Spleen (tissue), 11 donors: ENCODE results near the gene SCGB1C1. TPM values are rescaled to one million over a fixed set of nuclear protein-coding genes. Genes with fewer than 3 reads are reported as not detected.
A peak's percentile ranks its signal among the peaks of the same experiment; 100 is the strongest.

Experiments
- DNase-seq: peaks from one replicate; pipeline ENCODE4 v3.0.0-alpha.2; 2020
- H3K27ac ChIP-seq, 8 donors: fragments of 200-600 bp; sonication (generic) in 7 of 8; 1 replicate in 4 of 8; 2 replicates in 4 of 8; pipeline versions ENCODE4 v1.5.0 to v1.8.0; 2016 to 2021; ENCODE audit warnings: inconsistent platforms in 4 of 8, mild to moderate bottlenecking in 4 of 8, moderate library complexity in 1 of 8
- H3K27me3 ChIP-seq, 7 donors: fragments of 200-600 bp; sonication (generic) in 6 of 7; replicated peaks in 1 of 7; 1 replicate in 4 of 7; 2 replicates in 3 of 7; pipeline versions ENCODE4 v1.5.0 to v1.8.0; 2016 to 2021; ENCODE audit warnings: inconsistent platforms in 3 of 7, mild to moderate bottlenecking in 1 of 7
- H3K36me3 ChIP-seq, 6 donors: fragments of 200-600 bp; sonication (generic) in 5 of 6; 1 replicate in 4 of 6; 2 replicates in 2 of 6; pipeline versions ENCODE4 v1.5.0 to v1.8.0; 2016 to 2021; ENCODE audit warnings: inconsistent platforms in 2 of 6
- H3K4me1 ChIP-seq, 6 donors: fragments of 200-600 bp; sonication (generic) in 5 of 6; 1 replicate in 3 of 6; 2 replicates in 3 of 6; pipeline versions ENCODE4 v1.5.0 to v1.8.0; 2016 to 2021; ENCODE audit warnings: inconsistent platforms in 3 of 6
- H3K4me3 ChIP-seq, 8 donors: fragments of 200-600 bp; sonication (generic) in 7 of 8; 1 replicate in 4 of 8; 2 replicates in 4 of 8; pipeline versions ENCODE4 v1.5.0 to v1.8.0; 2016 to 2021; ENCODE audit warnings: inconsistent platforms in 4 of 8, mild to moderate bottlenecking in 4 of 8, moderate library complexity in 2 of 8
- H3K9me3 ChIP-seq, 8 donors: fragments of 200-600 bp; sonication (generic) in 7 of 8; 1 replicate in 4 of 8; 2 replicates in 4 of 8; pipeline versions ENCODE4 v1.5.0 to v1.8.0; 2016 to 2021; ENCODE audit warnings: inconsistent platforms in 4 of 8
- POLR2A ChIP-seq, 3 donors: fragments of 450-650 bp; IDR thresholded peaks; one replicate each; pipeline ENCODE4 v1.5.1; 2017; ENCODE audit warnings: antibody characterized with exemption in 3 of 3, mild to moderate bottlenecking in 1 of 3
- POLR2AphosphoS5 ChIP-seq, 3 donors: sonication (generic); formaldehyde crosslinking; IDR thresholded peaks; one replicate each; pipeline ENCODE4 v1.5.1; 2017; ENCODE audit warnings: antibody characterized with exemption in 3 of 3
- WGBS, 5 donors: extraction: QIAGEN DNeasy Blood & Tissue Kit in 3 of 5; methylation state at CpG; one replicate each; pipeline versions ENCODE4 v1.1.5 to v1.1.7; 2013 to 2018; 5-methylcytosine and 5-hydroxymethylcytosine counted together
- intact Hi-C: fragments of 100-400 bp; cut with DNase I; formaldehyde crosslinking; loops from one replicate; pipeline ENCODE4 v1.15.0; 2023; ENCODE audit warnings: low total_unique reads
- polyA plus RNA-seq, 3 donors: library from polyadenylated mRNA; stranded (reverse); fragments of 200-250 nt; gene quantifications; one replicate each; pipeline ENCODE4 v1.2.1, GENCODE V29; 2013
- total RNA-seq, 7 donors: library from RNA; depleted of rRNA in 3 of 7; stranded (reverse); fragments of >200 nt in 3 of 7; fragmentation: NEBNext Ultra II Directional in 4 of 7; extraction: Animal tissue kit (Norgen Biotek cat#: 25700) in 4 of 7; gene quantifications; one replicate each; pipeline versions ENCODE4 v1.1.0 to v1.2.1, GENCODE V29; 2016 to 2021
- TF ChIP-seq, protein P1 (sequence below), 11 experiments: fragments of 200-600 bp in 7 of 11; fragments of 450-650 bp in 4 of 11; sonication (generic) in 4 of 11; IDR thresholded peaks in 8 of 11; conservative IDR thresholded peaks in 3 of 11; 1 replicate in 7 of 11; 2 replicates in 4 of 11; pipeline versions ENCODE4 v1.4.0 to v1.8.0; 2016 to 2021; ENCODE audit warnings: antibody characterized with exemption in 11 of 11, inconsistent platforms in 4 of 11, mild to moderate bottlenecking in 1 of 11
- donor health status: healthy with polysubstance abuse.
- donor health status: DM: no; HTN: no; CAD: no; lungs with moderate emphysema.
- donor health status: DM: no; HTN: no; CAD: no.
- donor health status: Bipolar disorder and iron deficiency.
- donor health status: healthy.
- donor health status: DM: no; HTN: no; CAD: no.
- donor health status: DM: yes; HTN: yes; CAD: no.

Gene SCGB1C1
- total and polyA plus RNA-seq, 10 donors, result not detected

DNA sequence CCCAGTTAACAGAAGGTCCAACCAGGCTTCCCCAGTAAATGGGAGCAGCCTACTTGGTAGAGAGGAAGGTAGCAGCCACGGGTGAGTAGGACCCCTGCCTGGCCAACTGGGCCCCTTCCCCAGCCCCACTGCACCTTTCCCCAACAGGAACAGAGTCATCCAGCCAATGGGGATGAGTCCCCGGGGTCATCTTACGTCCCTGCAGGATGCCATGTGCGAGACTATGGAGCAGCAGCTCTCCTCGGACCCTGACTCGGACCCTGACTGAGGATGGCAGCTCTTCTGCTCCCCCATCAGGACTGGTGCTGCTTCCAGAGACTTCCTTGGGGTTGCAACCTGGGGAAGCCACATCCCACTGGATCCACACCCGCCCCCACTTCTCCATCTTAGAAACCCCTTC lies 21.2 kb downstream of the SCGB1C1 start:
- Histone ChIP-seq H3K4me3 (no peak overlapping the region), H3K27ac (no peak overlapping the region), H3K27me3 (no peaks in the 10 kb centered on the region), H3K36me3 (peaks cover 0 to 84% (median 71%) of the 10 kb centered on the region in 6 donors), H3K4me1 (peaks cover 16 to 29% (median 23%) of the 10 kb centered on the region in 6 donors), H3K9me3 (no peaks in the 10 kb centered on the region)
- WGBS, 5 donors, result 86 to 95% (median 90%) methylated on average over 6 to 7 of the region's 7 CpGs
- TF ChIP-seq POLR2AphosphoS5 (IDR thresholded peaks at IDR 0.05), result peak in 1 of 3 donors; percentile 10
- TF ChIP-seq, protein P1, sequence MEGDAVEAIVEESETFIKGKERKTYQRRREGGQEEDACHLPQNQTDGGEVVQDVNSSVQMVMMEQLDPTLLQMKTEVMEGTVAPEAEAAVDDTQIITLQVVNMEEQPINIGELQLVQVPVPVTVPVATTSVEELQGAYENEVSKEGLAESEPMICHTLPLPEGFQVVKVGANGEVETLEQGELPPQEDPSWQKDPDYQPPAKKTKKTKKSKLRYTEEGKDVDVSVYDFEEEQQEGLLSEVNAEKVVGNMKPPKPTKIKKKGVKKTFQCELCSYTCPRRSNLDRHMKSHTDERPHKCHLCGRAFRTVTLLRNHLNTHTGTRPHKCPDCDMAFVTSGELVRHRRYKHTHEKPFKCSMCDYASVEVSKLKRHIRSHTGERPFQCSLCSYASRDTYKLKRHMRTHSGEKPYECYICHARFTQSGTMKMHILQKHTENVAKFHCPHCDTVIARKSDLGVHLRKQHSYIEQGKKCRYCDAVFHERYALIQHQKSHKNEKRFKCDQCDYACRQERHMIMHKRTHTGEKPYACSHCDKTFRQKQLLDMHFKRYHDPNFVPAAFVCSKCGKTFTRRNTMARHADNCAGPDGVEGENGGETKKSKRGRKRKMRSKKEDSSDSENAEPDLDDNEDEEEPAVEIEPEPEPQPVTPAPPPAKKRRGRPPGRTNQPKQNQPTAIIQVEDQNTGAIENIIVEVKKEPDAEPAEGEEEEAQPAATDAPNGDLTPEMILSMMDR (IDR thresholded peaks at IDR 0.05 in 8 of 11, conservative IDR thresholded peaks at IDR 0.05 in 3 of 11), result no peak
- no peak for DNase-seq
- intact Hi-C loops, result no loop called here

DNA sequence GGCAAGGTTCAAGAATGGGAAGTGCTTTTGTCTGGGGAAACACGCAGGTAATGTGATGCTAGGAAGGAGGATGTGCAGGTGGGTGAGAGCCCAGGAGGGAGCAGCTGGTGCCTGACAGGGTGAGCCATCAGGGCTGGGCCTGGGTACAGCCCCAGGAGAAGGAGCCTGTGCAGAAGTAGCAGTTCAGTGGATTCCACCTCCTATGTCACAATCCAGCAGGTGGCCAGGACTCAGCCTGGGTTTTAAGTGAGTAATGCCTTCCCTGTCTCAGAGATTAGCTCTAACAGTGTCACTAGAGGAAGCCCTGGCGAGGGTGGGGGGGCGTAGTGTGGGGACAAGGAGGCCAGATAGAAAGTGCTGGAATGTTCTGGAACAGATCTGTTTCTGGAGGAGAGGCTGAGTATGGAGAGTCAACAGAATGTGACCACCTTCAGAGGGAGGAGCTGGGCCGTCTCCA lies 22.7 kb downstream of the SCGB1C1 start:
- H3K27ac ChIP-seq, result no peak overlapping the region
- intact Hi-C loops, result no loop called here
- no peak for DNase-seq
- no peaks in the 10 kb centered on the region for H3K9me3 ChIP-seq
- H3K4me3 ChIP-seq, result no peak overlapping the region
- 76 to 85% (median 80%) methylated on average over 4 of the region's 4 CpGs for WGBS, 5 donors
- TF ChIP-seq POLR2A (IDR thresholded peaks at IDR 0.05) (no peak), POLR2AphosphoS5 (IDR thresholded peaks at IDR 0.05) (peak in 1 of 3 donors; percentile 41)
- TF ChIP-seq, protein P1 (IDR thresholded peaks at IDR 0.05 in 8 of 11, conservative IDR thresholded peaks at IDR 0.05 in 3 of 11), result no peak
- no peaks in the 10 kb centered on the region for H3K27me3 ChIP-seq
- H3K36me3 ChIP-seq, result peaks cover 0 to 74% (median 61%) of the 10 kb centered on the region in 6 donors
- H3K4me1 ChIP-seq, result peaks cover under 1 to 13% (median 8%) of the 10 kb centered on the region in 6 donors

DNA sequence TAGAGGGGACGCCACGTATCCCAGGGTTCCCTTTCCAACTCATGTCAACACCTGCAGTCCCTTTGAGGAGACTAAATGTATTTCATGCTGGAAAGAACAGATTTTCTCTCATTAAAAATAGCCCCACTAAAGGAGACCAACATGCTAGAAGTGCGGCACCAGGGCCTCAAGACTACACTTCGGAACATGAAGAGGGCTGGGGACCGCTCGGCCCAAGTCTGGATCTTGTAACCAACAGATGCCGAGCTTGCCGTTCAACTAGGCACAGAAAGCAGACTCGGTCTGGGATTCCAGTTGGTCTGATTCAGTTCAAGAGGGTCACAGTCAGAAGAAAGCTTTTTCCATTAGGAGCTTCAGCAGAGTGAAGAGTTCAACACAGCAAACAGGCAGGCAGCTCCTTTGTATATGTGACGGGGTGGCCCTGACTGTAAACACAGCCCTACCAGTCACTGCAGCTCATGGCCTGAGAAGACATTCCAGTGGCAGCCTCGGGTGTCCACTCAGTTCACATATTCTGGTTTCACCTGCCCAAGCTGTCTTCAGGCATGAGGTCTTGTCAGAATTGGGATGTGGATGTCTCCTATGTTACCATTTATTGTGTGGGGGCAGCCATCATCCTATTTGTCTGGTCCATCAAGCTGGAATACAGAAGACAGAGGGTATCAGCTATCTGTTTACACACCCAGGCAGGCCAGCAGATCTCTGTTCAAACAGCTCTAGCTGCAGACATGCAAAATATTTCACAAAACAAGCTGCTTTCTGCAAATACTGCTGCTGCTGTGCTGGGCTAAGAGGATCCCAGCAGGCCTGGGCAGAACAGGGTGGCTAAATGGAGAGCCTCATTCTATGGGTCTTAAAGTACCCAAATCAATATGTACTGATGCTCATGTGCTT lies 23.4 kb downstream of the SCGB1C1 start:
- intact Hi-C loops, result no loop called here
- Histone ChIP-seq H3K9me3 (no peaks in the 10 kb centered on the region), H3K27me3 (no peaks in the 10 kb centered on the region), H3K36me3 (peaks cover 0 to 68% (median 54%) of the 10 kb centered on the region in 6 donors), H3K4me1 (peaks cover 0 to 6% (median 2%) of the 10 kb centered on the region in 6 donors), H3K4me3 (no peak overlapping the region), H3K27ac (no peak overlapping the region)
- 91 to 95% (median 93%) methylated on average over 11 of the region's 11 CpGs for WGBS, 5 donors
- TF ChIP-seq, protein P1 (IDR thresholded peaks at IDR 0.05 in 8 of 11, conservative IDR thresholded peaks at IDR 0.05 in 3 of 11), result no peak
- TF ChIP-seq POLR2AphosphoS5 (IDR thresholded peaks at IDR 0.05) (no peak), POLR2A (IDR thresholded peaks at IDR 0.05) (no peak)
- no peak for DNase-seq

DNA sequence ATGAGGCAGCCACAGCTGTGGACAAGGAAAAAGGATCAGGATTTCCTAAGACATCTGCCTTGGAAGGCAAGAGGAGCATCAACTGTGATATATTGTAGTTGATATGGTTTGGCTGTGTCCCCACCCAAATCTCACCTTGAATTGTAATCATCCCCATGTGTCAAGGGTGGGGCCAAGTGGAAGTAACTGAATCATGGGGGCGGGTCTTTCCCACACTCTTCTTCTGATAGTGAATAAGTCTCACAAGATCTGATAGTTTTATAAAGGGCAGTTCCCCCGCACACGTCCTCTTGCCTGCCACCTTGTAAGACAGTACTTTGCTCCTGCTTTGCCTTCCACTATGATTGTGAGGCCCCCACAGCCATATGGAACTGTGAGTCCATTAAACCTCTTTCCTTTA lies 24.8 kb downstream of the SCGB1C1 start:
- 89 to 96% (median 94%) methylated on average over 3 of the region's 3 CpGs for WGBS, 5 donors
- H3K9me3 ChIP-seq, result no peaks in the 10 kb centered on the region
- peaks cover 0 to 66% (median 42%) of the 10 kb centered on the region in 6 donors for H3K36me3 ChIP-seq
- no peak overlapping the region for H3K27ac ChIP-seq
- intact Hi-C loops, result no loop called here
- no peak for DNase-seq
- no peak overlapping the region for H3K4me3 ChIP-seq
- no peak for TF ChIP-seq POLR2AphosphoS5 (IDR thresholded peaks at IDR 0.05)
- TF ChIP-seq, protein P1 (IDR thresholded peaks at IDR 0.05 in 8 of 11, conservative IDR thresholded peaks at IDR 0.05 in 3 of 11), result no peak
- TF ChIP-seq POLR2A (IDR thresholded peaks at IDR 0.05), result no peak
- no peaks in the 10 kb centered on the region for H3K27me3 ChIP-seq
- H3K4me1 ChIP-seq, result no peaks in the 10 kb centered on the region
